Muscle layer of duodenum (tissue), 2 donors: ENCODE data around the gene PSME2.

Source experiments
- H3K27ac ChIP-seq: one replicate; pipeline ENCODE4 v1.7.0; 2013; ENCODE audit warnings: mild to moderate bottlenecking, low read length
- H3K27me3 ChIP-seq: one replicate; pipeline ENCODE4 v1.7.0; 2013; ENCODE audit warnings: low read depth, mild to moderate bottlenecking, control low read depth, low read length
- H3K36me3 ChIP-seq, 2 donors: one replicate each; pipeline ENCODE4 v1.7.0; 2013; ENCODE audit warnings: low read length in 2 of 2, control low read depth in 1 of 2, mild to moderate bottlenecking in 1 of 2; ENCODE audit not compliant: insufficient read depth in 2 of 2, control insufficient read depth in 1 of 2
- H3K4me1 ChIP-seq, 2 donors: one replicate each; pipeline ENCODE4 v1.7.0; 2013; ENCODE audit warnings: low read length in 2 of 2, mild to moderate bottlenecking in 2 of 2, control low read depth in 1 of 2, moderate library complexity in 1 of 2; ENCODE audit not compliant: insufficient read depth in 2 of 2, control insufficient read depth in 1 of 2
- H3K4me3 ChIP-seq, 2 donors: one replicate each; pipeline ENCODE4 v1.7.0; 2013; ENCODE audit warnings: low read length in 2 of 2, low read depth in 1 of 2, mild to moderate bottlenecking in 1 of 2
- H3K9me3 ChIP-seq, 2 donors: one replicate each; pipeline ENCODE4 v1.7.0; 2013; ENCODE audit warnings: low read length in 2 of 2, control low read depth in 1 of 2, mild to moderate bottlenecking in 1 of 2; ENCODE audit not compliant: control insufficient read depth in 1 of 2
- donor health status: healthy.

PSME2 gene

GRCh38 chr14:24094841-24095270 lies 51.6 kb downstream of the PSME2 start:
- H3K4me1 ChIP-seq: peaks cover 6 to 9% of the 10 kb centered on the region in 2 donors
- H3K27me3 ChIP-seq: no peaks in the 10 kb centered on the region
- peaks cover 0 to 7% of the 10 kb centered on the region in 2 donors for H3K36me3 ChIP-seq
- peak overlapping the region; percentile 75 to 86 for H3K4me3 ChIP-seq
- H3K9me3 ChIP-seq: no peaks in the 10 kb centered on the region
- peak overlapping the region; percentile 94 for H3K27ac ChIP-seq

- Histone ChIP-seq H3K36me3 (peaks cover 0 to 7% of the 10 kb centered on the region in 2 donors), H3K4me1 (peaks cover 6 to 9% of the 10 kb centered on the region in 2 donors), H3K27ac (peak within 1 kb of the TSS; percentile 94), H3K4me3 (peak within 1 kb of the TSS; percentile 75 to 86), H3K9me3 (no peaks in the 10 kb centered on the region), H3K27me3 (no peaks in the 10 kb centered on the region)
Observed at GRCh38 chr14:24093901-24094840, 52.2 kb downstream of the PSME2 start, which contains the start of gene PCK2. TSS of gene PCK2 (plus strand) at chr14:24094311. CDS start at chr14:24094406, 95 bp downstream.
